SU-DHL-6 (cell line): ENCODE results near the gene MINDY1.

Source experiments
- H2AFZ ChIP-seq: fragments of 200-600 bp; sonication (generic); 2 replicates; pipeline ENCODE4 v1.6.1; 2014; ENCODE audit warnings: low read depth, mild to moderate bottlenecking, moderate library complexity, mixed read lengths, antibody characterized with exemption, low read length; ENCODE audit not compliant: severe bottlenecking
- H3F3A ChIP-seq: fragments of 200-600 bp; shearing (Covaris generic); 2 replicates; pipeline ENCODE4 v1.6.0; 2016; ENCODE audit warnings: antibody characterized with exemption, mild to moderate bottlenecking; ENCODE audit not compliant: insufficient read depth
- H3K27ac ChIP-seq: fragments of 200-600 bp; sonication (generic); 2 replicates; pipeline ENCODE4 v1.5.1; 2016; ENCODE audit warnings: low read depth, mild to moderate bottlenecking, low read length, moderate library complexity, mixed read lengths
- H3K27me3 ChIP-seq: fragments of 200-600 bp; sonication (generic), shearing (Covaris generic); 2 replicates; pipeline ENCODE4 v1.6.0; 2014; ENCODE audit warnings: mild to moderate bottlenecking, low read length
- H3K36me3 ChIP-seq: fragments of 200-600 bp; sonication (generic); 2 replicates; pipeline ENCODE4 v1.6.1; 2014; ENCODE audit warnings: mild to moderate bottlenecking, low read length, mixed read lengths
- H3K4me2 ChIP-seq: fragments of 300-600, 200-600 bp; shearing (Covaris generic), sonication (generic); 2 replicates; pipeline ENCODE4 v1.6.0; 2014; ENCODE audit warnings: low read length, low read depth, mild to moderate bottlenecking; ENCODE audit not compliant: poor library complexity, severe bottlenecking
- H3K4me3 ChIP-seq: fragments of 200-600 bp; sonication (generic); 2 replicates; pipeline ENCODE4 v1.5.1; 2014; ENCODE audit warnings: antibody characterized with exemption, low read length, mild to moderate bottlenecking, mixed read lengths; ENCODE audit not compliant: insufficient read depth, poor library complexity, severe bottlenecking
- H3K79me2 ChIP-seq: fragments of 200-600 bp; sonication (generic); 2 replicates; pipeline ENCODE4 v1.6.1; 2014; ENCODE audit warnings: mild to moderate bottlenecking, low read length, moderate library complexity; ENCODE audit not compliant: insufficient read depth
- H3K9ac ChIP-seq: fragments of 200-600 bp; sonication (generic); 2 replicates; pipeline ENCODE4 v1.7.0; 2014; ENCODE audit warnings: mild to moderate bottlenecking, low read length
- H3K9me2 ChIP-seq: fragments of 200-600 bp; sonication (generic); replicated peaks from 2 replicates; pipeline ENCODE4 v1.6.1; 2014; ENCODE audit warnings: low read length; ENCODE audit not compliant: insufficient read depth
- H3K9me3 ChIP-seq: fragments of 200-600 bp; sonication (generic); 2 replicates; pipeline ENCODE4 v1.6.1; 2014; ENCODE audit warnings: low read length, mixed read lengths; ENCODE audit not compliant: insufficient read depth
- H4K20me1 ChIP-seq: fragments of 200-600 bp; sonication (generic); 2 replicates; pipeline ENCODE4 v1.6.1; 2014; ENCODE audit warnings: low read depth, mild to moderate bottlenecking, antibody characterized with exemption, low read length, moderate library complexity, mixed read lengths
- EZH2phosphoT487 ChIP-seq: fragments of 200-600 bp; sonication (generic), shearing (Covaris generic); conservative IDR thresholded peaks from 2 replicates; pipeline ENCODE4 v1.6.1; 2018; ENCODE audit warnings: mild to moderate bottlenecking, antibody characterized with exemption, low read length, moderate library complexity, mixed read lengths
- TF ChIP-seq, protein P1 (sequence below): fragments of 200-600 bp; sonication (generic); IDR thresholded peaks from one replicate; pipeline ENCODE4 v1.5.1; 2017; ENCODE audit warnings: antibody characterized with exemption, mild to moderate bottlenecking, low read length, moderate library complexity; ENCODE audit not compliant: insufficient read depth, poor library complexity, severe bottlenecking

MINDY1 gene

DNA sequence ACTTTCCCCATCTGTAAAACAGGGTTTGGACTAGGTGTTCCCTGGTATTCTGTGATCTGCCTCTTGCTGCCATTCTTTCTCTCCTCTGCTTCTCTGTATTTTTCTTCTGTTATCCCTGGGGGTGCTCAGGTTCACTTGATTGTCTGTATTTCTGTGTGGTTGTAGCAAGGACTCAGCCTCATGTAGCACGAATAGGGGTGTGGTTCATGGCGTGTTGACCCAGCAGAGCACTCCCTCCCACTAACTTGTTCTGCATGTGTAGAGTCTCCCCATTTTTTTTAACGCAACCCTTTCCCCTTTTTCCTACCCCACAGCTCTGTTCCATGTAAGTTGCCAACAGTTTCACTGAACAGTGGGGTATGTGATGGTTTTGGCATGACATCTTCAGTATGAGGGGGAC is 28.5 kb upstream of the MINDY1 start:
- Histone ChIP-seq H2AFZ (no peak overlapping the region), H3K36me3 (no peaks in the 10 kb centered on the region), H3K9me2 (no peaks in the 10 kb centered on the region)

DNA sequence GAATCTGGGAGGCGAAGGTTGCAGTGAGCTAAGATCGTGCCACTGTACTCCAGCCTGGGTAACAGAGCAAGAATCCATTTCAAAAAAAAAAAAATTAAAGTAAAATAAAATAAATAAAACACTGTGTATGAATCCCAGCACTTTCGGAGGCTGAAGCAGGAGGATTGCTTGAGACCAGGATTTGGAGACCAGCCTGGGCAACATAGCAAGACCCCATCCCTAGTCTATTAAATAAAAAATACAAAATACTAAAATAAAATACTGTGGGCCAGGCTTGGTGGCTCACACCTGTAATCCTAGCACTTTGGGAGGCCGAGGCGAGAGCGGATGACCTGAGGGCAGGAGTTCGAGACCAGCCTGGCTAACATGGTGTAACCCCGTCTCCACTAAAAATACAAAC is 25.5 kb upstream of the MINDY1 start:
- Histone ChIP-seq H3K4me3 (no peak overlapping the region), H3K9me2 (no peaks in the 10 kb centered on the region), H3K27me3 (no peaks in the 10 kb centered on the region), H3K79me2 (no peaks in the 10 kb centered on the region), H3K27ac (no peak overlapping the region), H3K4me2 (no peak overlapping the region), H3K9me3 (no peaks in the 10 kb centered on the region), H3K36me3 (no peaks in the 10 kb centered on the region), H3K9ac (no peak overlapping the region), H3F3A (no peaks in the 10 kb centered on the region), H2AFZ (no peak overlapping the region), H4K20me1 (no peaks in the 10 kb centered on the region)
- TF ChIP-seq EZH2phosphoT487 = no peak
- TF ChIP-seq, protein P1, sequence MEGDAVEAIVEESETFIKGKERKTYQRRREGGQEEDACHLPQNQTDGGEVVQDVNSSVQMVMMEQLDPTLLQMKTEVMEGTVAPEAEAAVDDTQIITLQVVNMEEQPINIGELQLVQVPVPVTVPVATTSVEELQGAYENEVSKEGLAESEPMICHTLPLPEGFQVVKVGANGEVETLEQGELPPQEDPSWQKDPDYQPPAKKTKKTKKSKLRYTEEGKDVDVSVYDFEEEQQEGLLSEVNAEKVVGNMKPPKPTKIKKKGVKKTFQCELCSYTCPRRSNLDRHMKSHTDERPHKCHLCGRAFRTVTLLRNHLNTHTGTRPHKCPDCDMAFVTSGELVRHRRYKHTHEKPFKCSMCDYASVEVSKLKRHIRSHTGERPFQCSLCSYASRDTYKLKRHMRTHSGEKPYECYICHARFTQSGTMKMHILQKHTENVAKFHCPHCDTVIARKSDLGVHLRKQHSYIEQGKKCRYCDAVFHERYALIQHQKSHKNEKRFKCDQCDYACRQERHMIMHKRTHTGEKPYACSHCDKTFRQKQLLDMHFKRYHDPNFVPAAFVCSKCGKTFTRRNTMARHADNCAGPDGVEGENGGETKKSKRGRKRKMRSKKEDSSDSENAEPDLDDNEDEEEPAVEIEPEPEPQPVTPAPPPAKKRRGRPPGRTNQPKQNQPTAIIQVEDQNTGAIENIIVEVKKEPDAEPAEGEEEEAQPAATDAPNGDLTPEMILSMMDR = no peak

More for the DNA sequence above, 28.5 kb upstream of the MINDY1 start:
- no peak overlapping the region for H3K27ac ChIP-seq
- H3K79me2 ChIP-seq = no peaks in the 10 kb centered on the region
- H3K4me2 ChIP-seq = no peak overlapping the region
- TF ChIP-seq, protein P1 = no peak
- no peak for TF ChIP-seq EZH2phosphoT487
- H3K4me3 ChIP-seq = no peak overlapping the region
- H3K9ac ChIP-seq = no peak overlapping the region
- H3K9me3 ChIP-seq = no peaks in the 10 kb centered on the region
- H4K20me1 ChIP-seq = no peaks in the 10 kb centered on the region
- no peaks in the 10 kb centered on the region for H3F3A ChIP-seq
- no peaks in the 10 kb centered on the region for H3K27me3 ChIP-seq

DNA sequence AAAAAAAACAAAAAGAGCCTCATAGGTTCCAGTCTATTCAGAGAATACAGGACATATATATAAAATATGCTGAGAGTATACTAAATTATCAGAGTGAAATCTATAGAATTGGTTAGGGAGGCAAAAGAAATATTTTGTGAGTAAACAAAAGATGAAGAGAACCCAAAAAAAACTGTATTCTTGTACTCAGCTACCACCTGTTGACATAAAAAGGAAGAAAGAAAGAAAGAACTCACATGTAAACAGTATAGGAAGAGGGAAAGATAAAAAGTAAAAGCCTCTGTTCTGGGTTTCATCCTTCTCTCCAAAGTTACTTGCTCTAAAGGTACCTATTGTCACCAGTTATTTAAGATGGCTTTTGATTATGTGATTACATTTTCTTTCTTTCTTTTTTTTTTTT is 19.8 kb upstream of the MINDY1 start:
- Histone ChIP-seq H3K4me3 (no peak overlapping the region), H2AFZ (no peak overlapping the region), H3K9ac (no peak overlapping the region), H3K9me2 (no peaks in the 10 kb centered on the region), H3K27ac (no peak overlapping the region), H3F3A (no peaks in the 10 kb centered on the region), H3K27me3 (no peaks in the 10 kb centered on the region), H3K9me3 (no peaks in the 10 kb centered on the region), H3K36me3 (no peaks in the 10 kb centered on the region; the same call in 1 of the 2 replicates), H4K20me1 (no peaks in the 10 kb centered on the region), H3K79me2 (no peaks in the 10 kb centered on the region), H3K4me2 (no peak overlapping the region)
- TF ChIP-seq, protein P1 = no peak
- TF ChIP-seq EZH2phosphoT487 = no peak
